H1 (cell line): ENCODE results near the gene CPHXL2.

Source experiments
- CTCF ChIP-seq, 3 experiments: IDR thresholded peaks; 1 replicate in 2 of 3; 2 replicates in 1 of 3; pipeline versions ENCODE4 v1.5.1 to v1.6.1; 2011; ENCODE audit warnings: low read length in 3 of 3, mild to moderate bottlenecking in 3 of 3, inconsistent platforms in 2 of 3, low read depth in 1 of 3, moderate library complexity in 1 of 3; ENCODE audit not compliant: insufficient read depth in 1 of 3; ENCODE audit errors: control extremely low read depth in 1 of 3
- EZH2 ChIP-seq: fragments of 200-600 bp; sonication (generic); IDR thresholded peaks from 2 replicates; pipeline ENCODE4 v1.7.1; 2012; ENCODE audit warnings: low read depth, mild to moderate bottlenecking, moderate library complexity, low read length, inconsistent platforms; ENCODE audit not compliant: severe bottlenecking

- TF ChIP-seq EZH2 (no peak), CTCF (IDR thresholded peaks at IDR 0.05; ENCODE audit: control extremely low read depth in 1 of 3, insufficient read depth in 1 of 3, low read depth in 1 of 3, low read length in 3 of 3) (no peak)
These were observed 62.5 kb downstream of the CPHXL2 start for GRCh38 chr16:75614066-75614897.
